ENCODE data around the gene ZC3H13.

GRCh38 chr13:45953082-45953481, 99.5 kb downstream of the ZC3H13 start:
- TF ChIP-seq, protein P1, sequence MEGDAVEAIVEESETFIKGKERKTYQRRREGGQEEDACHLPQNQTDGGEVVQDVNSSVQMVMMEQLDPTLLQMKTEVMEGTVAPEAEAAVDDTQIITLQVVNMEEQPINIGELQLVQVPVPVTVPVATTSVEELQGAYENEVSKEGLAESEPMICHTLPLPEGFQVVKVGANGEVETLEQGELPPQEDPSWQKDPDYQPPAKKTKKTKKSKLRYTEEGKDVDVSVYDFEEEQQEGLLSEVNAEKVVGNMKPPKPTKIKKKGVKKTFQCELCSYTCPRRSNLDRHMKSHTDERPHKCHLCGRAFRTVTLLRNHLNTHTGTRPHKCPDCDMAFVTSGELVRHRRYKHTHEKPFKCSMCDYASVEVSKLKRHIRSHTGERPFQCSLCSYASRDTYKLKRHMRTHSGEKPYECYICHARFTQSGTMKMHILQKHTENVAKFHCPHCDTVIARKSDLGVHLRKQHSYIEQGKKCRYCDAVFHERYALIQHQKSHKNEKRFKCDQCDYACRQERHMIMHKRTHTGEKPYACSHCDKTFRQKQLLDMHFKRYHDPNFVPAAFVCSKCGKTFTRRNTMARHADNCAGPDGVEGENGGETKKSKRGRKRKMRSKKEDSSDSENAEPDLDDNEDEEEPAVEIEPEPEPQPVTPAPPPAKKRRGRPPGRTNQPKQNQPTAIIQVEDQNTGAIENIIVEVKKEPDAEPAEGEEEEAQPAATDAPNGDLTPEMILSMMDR (conservative IDR thresholded peaks at IDR 0.05; ENCODE audit: low read length) = no peak
- no peak for TF ChIP-seq EZH2phosphoT487 (IDR thresholded peaks at IDR 0.05; ENCODE audit: borderline replicate concordance, low read depth, low read length)

Data from OCI-LY7 (cell line).